B cell (primary cell): ENCODE results near the gene PAK6. TPM values are rescaled to one million over a fixed set of nuclear protein-coding genes. Genes with fewer than 3 reads are reported as not detected.

ENCODE experiments used
- ATAC-seq: fragments of 200-7000 bp; cut with Tn5 transposase; one replicate; pipeline ENCODE4 v1.10.0; 2021; ENCODE audit warnings: low read depth, mild to moderate bottlenecking, moderate number of reproducible peaks, moderate library complexity
- CTCF ChIA-PET: fragments of 350-600 bp; sonication (Branson Sonifier 250); formaldehyde crosslinking; loops from one replicate; lab custom pipeline; 2021; ENCODE audit warnings: antibody characterized with exemption, inconsistent platforms; lab: Charles Lee
- POLR2A ChIA-PET: fragments of 350-600 bp; sonication (Branson Sonifier 250); formaldehyde crosslinking; loops from one replicate; lab custom pipeline; 2021; ENCODE audit warnings: antibody characterized with exemption; lab: Charles Lee
- DNase-seq: peaks from one replicate; pipeline ENCODE4 v3.0.0; 2013
- H2AFZ ChIP-seq: 2 replicates; pipeline ENCODE4 v1.6.1; 2012; ENCODE audit warnings: mild to moderate bottlenecking, low read depth, low read length; ENCODE audit not compliant: insufficient read depth, poor library complexity, severe bottlenecking
- H3K27ac ChIP-seq, 2 donors: 1 replicate in 1 of 2; 2 replicates in 1 of 2; pipeline ENCODE4 v1.5.1; 2012 to 2013; ENCODE audit warnings: low read length in 2 of 2, mild to moderate bottlenecking in 2 of 2, moderate library complexity in 1 of 2
- H3K27me3 ChIP-seq, 4 experiments: fragments of 200-600 bp in 1 of 4; sonication (generic) in 1 of 4; replicated peaks in 1 of 4; 1 replicate in 2 of 4; 2 replicates in 2 of 4; pipeline versions ENCODE4 v1.6.1 to v1.7.0; 2013 to 2016; ENCODE audit warnings: low read length in 3 of 4, mild to moderate bottlenecking in 2 of 4, mixed read lengths in 1 of 4, moderate library complexity in 1 of 4; ENCODE audit not compliant: insufficient read depth in 4 of 4, control insufficient read depth in 3 of 4; ENCODE audit errors: control extremely low read depth in 1 of 4
- H3K36me3 ChIP-seq, 2 experiments: replicated peaks in 1 of 2; 1 replicate in 1 of 2; 2 replicates in 1 of 2; pipeline versions ENCODE4 v1.6.1 to v1.7.1; 2013; ENCODE audit warnings: low read length in 1 of 2; ENCODE audit not compliant: insufficient read depth in 2 of 2, control insufficient read depth in 1 of 2; ENCODE audit errors: control extremely low read depth in 1 of 2, extremely low read depth in 1 of 2
- H3K4me1 ChIP-seq, 2 donors: fragments of 200-600 bp in 1 of 2; sonication (generic) in 1 of 2; 1 replicate in 1 of 2; 2 replicates in 1 of 2; pipeline versions ENCODE4 v1.5.1 to v1.6.1; 2013 to 2017; ENCODE audit warnings: low read length in 2 of 2; ENCODE audit not compliant: control insufficient read depth in 2 of 2, insufficient read depth in 2 of 2
- H3K4me2 ChIP-seq: replicated peaks from 2 replicates; pipeline ENCODE3; 2012; ENCODE audit warnings: mild to moderate bottlenecking, low read depth, low read length; ENCODE audit not compliant: poor library complexity, severe bottlenecking
- H3K4me3 ChIP-seq, 5 experiments: fragments of 200-600 bp in 1 of 5; sonication (generic) in 1 of 5; 1 replicate in 3 of 5; 2 replicates in 2 of 5; pipeline versions ENCODE4 v1.5.1 to v1.7.0; 2011 to 2016; ENCODE audit warnings: low read length in 4 of 5, mild to moderate bottlenecking in 4 of 5, low read depth in 2 of 5, control low read depth in 1 of 5, moderate library complexity in 1 of 5; ENCODE audit not compliant: insufficient read depth in 1 of 5; ENCODE audit errors: control extremely low read depth in 1 of 5, extremely low read depth in 1 of 5
- H3K79me2 ChIP-seq: fragments of 200-600 bp; sonication (generic); one replicate; pipeline ENCODE4 v1.6.0; 2016; ENCODE audit warnings: low read length; ENCODE audit not compliant: control insufficient read depth, insufficient read depth
- H3K9ac ChIP-seq: fragments of 200-600 bp; sonication (generic); 2 replicates; pipeline ENCODE4 v1.6.1; 2017; ENCODE audit warnings: mild to moderate bottlenecking, low read length, moderate library complexity
- H3K9me3 ChIP-seq, 3 donors: one replicate each; pipeline versions ENCODE4 v1.6.1 to v1.7.1; 2013; ENCODE audit warnings: low read length in 2 of 3; ENCODE audit not compliant: control insufficient read depth in 2 of 3, insufficient read depth in 1 of 3; ENCODE audit errors: control extremely low read depth in 1 of 3
- H4K20me1 ChIP-seq: 2 replicates; pipeline ENCODE4 v1.6.0; 2012; ENCODE audit warnings: mild to moderate bottlenecking, low read length; ENCODE audit not compliant: insufficient read depth, control insufficient read depth, poor library complexity, severe bottlenecking
- H3K27ac Mint-ChIP-seq: one replicate; pipeline ENCODE4 v1.8.0; 2021; ENCODE audit warnings: mixed read lengths
- H3K27me3 Mint-ChIP-seq: one replicate; pipeline ENCODE4 v1.8.0; 2021; ENCODE audit warnings: mixed read lengths
- H3K4me1 Mint-ChIP-seq: one replicate; pipeline ENCODE4 v1.8.0; 2021; ENCODE audit warnings: mixed read lengths
- H3K4me3 Mint-ChIP-seq: one replicate; pipeline ENCODE4 v1.8.0; 2021; ENCODE audit warnings: mixed read lengths
- H3K9me3 Mint-ChIP-seq: one replicate; pipeline ENCODE4 v1.8.0; 2022; ENCODE audit warnings: mixed read lengths; ENCODE audit not compliant: insufficient read depth
- EZH2 ChIP-seq: IDR thresholded peaks from 2 replicates; pipeline ENCODE4 v1.6.1; 2012; ENCODE audit warnings: borderline replicate concordance, low read depth, mild to moderate bottlenecking, moderate library complexity, low read length; ENCODE audit not compliant: insufficient read depth, poor library complexity, severe bottlenecking
- WGBS: methylation state at CpG from one replicate; pipeline ENCODE4 v1.1.5; 2013; ENCODE audit warnings: missing lambda C conversion rate; ENCODE audit not compliant: insufficient coverage; 5-methylcytosine and 5-hydroxymethylcytosine counted together
- intact Hi-C: fragments of 100-400 bp; cut with micrococcal nuclease; formaldehyde crosslinking; loops from one replicate; pipeline ENCODE4 v1.10.0; 2022
- polyA plus RNA-seq: library from polyadenylated mRNA; depleted of rRNA; stranded (reverse); fragments of >200 nt; gene quantifications from 2 replicates; pipeline ENCODE4 v1.2.3, GENCODE V29; 2012
- total RNA-seq, 2 donors: library from RNA; stranded (reverse); fragments of 120-200 nt in 1 of 2; gene quantifications; 1 replicate in 1 of 2; 2 replicates in 1 of 2; pipeline versions ENCODE4 v1.2.3 to v1.2.4, GENCODE V29; 2013 to 2022
- TF ChIP-seq, protein P1 (sequence below): fragments of 200-600 bp; IDR thresholded peaks from one replicate; pipeline ENCODE4 v1.8.0; 2022; ENCODE audit warnings: antibody characterized with exemption, mild to moderate bottlenecking

Gene PAK6
- total and polyA plus RNA-seq, 2 donors (not counting 1 experiment from before 2014, with no cell fraction given): 0.45 to 1.2 TPM

DNA sequence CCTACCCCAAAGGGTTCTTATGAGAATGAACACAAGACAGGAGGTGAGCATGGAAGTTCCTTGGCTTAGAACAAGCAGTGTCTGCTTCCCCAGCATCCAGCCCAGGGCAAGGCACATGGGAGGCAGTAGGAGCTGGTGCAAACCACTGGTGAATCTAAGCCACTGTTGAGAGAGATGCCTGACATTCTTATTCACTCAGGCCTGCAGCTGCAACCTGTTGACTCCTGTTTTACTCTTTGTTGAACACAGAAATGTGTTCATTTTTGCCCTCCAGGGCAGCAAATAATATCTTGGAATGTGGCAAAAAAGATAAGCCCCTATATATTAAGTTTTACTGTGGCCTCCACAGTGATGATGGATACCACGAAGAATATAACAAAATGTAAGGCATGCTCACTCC lies 8.9 kb upstream of the PAK6 start:
- no peak overlapping the region for H3K27ac Mint-ChIP-seq
- Histone ChIP-seq H3K4me2 (no peak overlapping the region), H3K9ac (no peak overlapping the region), H2AFZ (no peak overlapping the region), H3K27ac (no peak overlapping the region), H4K20me1 (no peaks in the 10 kb centered on the region), H3K79me2 (no peaks in the 10 kb centered on the region), H3K36me3 (no peaks in the 10 kb centered on the region), H3K4me3 (no peak overlapping the region), H3K27me3 (no peaks in the 10 kb centered on the region), H3K9me3 (no peaks in the 10 kb centered on the region), H3K4me1 (peaks cover 5 to 6% of the 10 kb centered on the region in 2 donors)
- POLR2A ChIA-PET: no interaction called here
- CTCF ChIA-PET: interaction anchor here (0.9 to 2.7 kb wide), 3 partner anchors 12 to 90 kb away, joined by 3 to 17 read pairs (median 4); no protein-coding TSS in a partner anchor
- H3K4me3 Mint-ChIP-seq: no peak overlapping the region
- no CpG with 5 or more reads among the region's 1 CpG for WGBS
- TF ChIP-seq, protein P1, sequence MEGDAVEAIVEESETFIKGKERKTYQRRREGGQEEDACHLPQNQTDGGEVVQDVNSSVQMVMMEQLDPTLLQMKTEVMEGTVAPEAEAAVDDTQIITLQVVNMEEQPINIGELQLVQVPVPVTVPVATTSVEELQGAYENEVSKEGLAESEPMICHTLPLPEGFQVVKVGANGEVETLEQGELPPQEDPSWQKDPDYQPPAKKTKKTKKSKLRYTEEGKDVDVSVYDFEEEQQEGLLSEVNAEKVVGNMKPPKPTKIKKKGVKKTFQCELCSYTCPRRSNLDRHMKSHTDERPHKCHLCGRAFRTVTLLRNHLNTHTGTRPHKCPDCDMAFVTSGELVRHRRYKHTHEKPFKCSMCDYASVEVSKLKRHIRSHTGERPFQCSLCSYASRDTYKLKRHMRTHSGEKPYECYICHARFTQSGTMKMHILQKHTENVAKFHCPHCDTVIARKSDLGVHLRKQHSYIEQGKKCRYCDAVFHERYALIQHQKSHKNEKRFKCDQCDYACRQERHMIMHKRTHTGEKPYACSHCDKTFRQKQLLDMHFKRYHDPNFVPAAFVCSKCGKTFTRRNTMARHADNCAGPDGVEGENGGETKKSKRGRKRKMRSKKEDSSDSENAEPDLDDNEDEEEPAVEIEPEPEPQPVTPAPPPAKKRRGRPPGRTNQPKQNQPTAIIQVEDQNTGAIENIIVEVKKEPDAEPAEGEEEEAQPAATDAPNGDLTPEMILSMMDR: no peak
- no peak for TF ChIP-seq EZH2
- peaks cover 5% of the 10 kb centered on the region for H3K4me1 Mint-ChIP-seq
- intact Hi-C loops: no loop called here
- no peak for DNase-seq
- H3K9me3 Mint-ChIP-seq: no peaks in the 10 kb centered on the region
- no peaks in the 10 kb centered on the region for H3K27me3 Mint-ChIP-seq
- ATAC-seq: no peak

DNA sequence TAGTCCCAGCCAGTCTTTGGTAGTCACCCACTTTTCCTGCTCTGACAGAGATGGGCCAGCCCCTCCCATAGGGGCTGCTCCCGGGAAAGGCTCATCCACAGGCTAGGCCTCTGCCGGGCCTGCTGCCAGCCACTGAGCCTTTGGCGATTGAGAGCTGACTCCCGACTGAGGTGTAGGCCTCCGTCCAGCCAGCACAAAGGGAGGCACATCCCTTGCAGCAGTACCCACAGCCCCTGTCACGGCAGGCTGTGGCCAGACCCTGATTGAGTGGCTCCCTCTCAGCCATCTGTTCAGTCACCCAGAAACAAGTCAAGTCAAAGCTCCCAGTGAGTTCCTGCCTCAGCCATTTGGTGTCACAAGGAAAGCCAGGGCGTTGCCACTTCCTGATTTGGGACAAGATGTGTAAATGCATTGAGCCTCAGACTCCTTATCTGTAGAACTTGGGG lies 6.2 kb upstream of the PAK6 start:
- no peak for ATAC-seq
- H3K27ac ChIP-seq: no peak overlapping the region
- no peak overlapping the region for H3K4me2 ChIP-seq
- H2AFZ ChIP-seq: no peak overlapping the region
- Mint-ChIP-seq H3K27me3 (no peaks in the 10 kb centered on the region), H3K4me1 (peaks cover 17% of the 10 kb centered on the region), H3K27ac (no peak overlapping the region), H3K9me3 (no peaks in the 10 kb centered on the region), H3K4me3 (no peak overlapping the region)
- TF ChIP-seq EZH2: no peak
- TF ChIP-seq, protein P1: no peak
- intact Hi-C loops: no loop called here
- H3K4me3 ChIP-seq: no peak overlapping the region
- WGBS: 91% methylated on average over 7 of the region's 7 CpGs
- no peaks in the 10 kb centered on the region for H3K27me3 ChIP-seq
- ChIA-PET CTCF (interaction anchor here (0.7 to 2.7 kb wide), 2 partner anchors 9 to 15 kb away, joined by 3 to 17 read pairs; no protein-coding TSS in a partner anchor), POLR2A (no interaction called here)
- DNase-seq: no peak
- H3K9me3 ChIP-seq: no peaks in the 10 kb centered on the region
- H3K79me2 ChIP-seq: no peaks in the 10 kb centered on the region
- no peak overlapping the region for H3K9ac ChIP-seq
- H3K36me3 ChIP-seq: no peaks in the 10 kb centered on the region
- peaks cover 14 to 15% of the 10 kb centered on the region in 2 donors for H3K4me1 ChIP-seq
- no peaks in the 10 kb centered on the region for H4K20me1 ChIP-seq
